SHP77 treated with DMSO at 0.1 percent for 48 hours (cell line): Measurements from ENCODE around the gene FBXO17.
"Not testable (repeated sequence)": the region's sequence is repeated elsewhere in the genome, so short reads cannot be mapped to it uniquely, and the experiment has no call there.

Source experiments
- DNase-seq: peaks from one replicate; lab custom pipeline; 2025; lab: John Stamatoyannopoulos, UW

Gene FBXO17

DNA sequence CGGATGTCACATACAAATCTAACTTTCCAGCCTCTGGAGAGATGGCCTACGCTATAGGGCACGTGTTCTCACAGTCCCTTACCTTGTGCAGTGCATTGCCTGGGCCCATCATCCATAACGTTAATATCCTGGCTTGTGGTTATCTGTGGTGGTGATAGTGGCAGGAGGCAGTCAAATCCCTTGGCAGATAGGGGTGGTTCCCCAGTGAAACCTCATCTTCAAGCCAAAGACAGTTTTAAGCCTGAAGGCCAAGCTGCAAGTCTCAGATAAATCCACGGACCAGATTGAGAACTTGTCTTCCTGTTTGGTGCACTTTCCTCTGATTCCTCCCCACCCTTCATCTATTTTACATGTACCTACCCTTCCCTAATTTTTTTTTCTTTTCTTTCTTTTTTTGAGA is 4.3 kb upstream of the FBXO17 start:
- DNase-seq, result no peak

DNA sequence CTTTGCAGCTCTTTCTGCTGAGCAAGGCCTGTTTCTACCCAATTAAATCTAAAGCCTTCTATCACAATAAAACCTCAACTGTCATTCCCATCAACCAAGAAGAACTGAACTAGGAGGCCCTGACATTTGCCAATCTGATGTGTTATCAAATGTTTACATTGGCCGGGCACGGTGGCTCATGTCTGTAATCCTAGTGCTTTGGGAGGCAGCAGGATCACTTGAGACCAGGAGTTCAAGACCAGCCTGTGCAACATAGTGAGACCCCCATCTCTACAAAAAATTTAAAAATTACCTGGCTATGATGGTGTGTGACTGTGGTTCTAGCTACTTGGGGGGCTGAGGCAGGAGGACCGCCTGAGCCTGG is 2.8 kb upstream of the FBXO17 start:
- no peak for DNase-seq

DNA sequence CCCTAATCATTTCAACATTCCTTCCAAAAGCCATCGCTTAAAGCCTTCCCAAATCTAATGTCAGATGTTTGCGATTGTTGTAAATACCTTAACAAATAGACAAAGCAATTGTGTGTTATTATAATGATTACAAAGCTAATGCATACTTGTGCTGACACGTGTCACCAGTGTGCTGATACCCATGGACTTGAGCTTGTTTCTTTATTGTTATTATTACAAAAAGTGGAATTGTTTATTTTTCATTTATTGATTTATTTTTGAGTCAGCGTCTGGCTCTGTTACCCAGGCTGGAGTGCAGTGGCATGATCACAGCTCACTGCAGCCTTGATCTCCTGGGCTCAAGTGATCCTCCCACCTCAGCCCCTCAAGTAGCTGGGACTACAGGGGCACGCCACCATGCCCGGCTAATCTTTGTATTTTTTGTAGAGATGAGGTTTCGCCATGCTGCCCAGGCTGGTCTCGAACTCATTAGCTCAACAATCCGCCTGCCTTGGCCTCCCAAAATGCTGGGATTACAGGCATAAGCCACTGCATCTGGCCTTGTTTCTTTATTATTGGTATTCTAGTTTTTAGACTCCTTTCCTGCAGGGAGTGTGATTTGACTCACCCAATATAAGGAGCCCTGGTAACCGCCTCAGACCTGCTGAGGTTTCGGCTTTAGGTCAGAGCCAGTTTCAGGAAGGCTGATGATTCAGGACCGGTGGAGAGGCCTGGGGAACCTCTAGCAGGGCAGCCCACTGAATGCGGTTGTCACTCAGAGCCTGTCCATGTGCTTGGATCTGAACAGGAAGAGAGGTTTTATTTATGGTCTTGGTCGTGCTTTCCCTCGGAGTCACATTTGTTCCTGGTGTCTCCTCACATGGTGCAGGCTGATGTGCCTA is 2.1 kb upstream of the FBXO17 start:
- no peak for DNase-seq

DNA sequence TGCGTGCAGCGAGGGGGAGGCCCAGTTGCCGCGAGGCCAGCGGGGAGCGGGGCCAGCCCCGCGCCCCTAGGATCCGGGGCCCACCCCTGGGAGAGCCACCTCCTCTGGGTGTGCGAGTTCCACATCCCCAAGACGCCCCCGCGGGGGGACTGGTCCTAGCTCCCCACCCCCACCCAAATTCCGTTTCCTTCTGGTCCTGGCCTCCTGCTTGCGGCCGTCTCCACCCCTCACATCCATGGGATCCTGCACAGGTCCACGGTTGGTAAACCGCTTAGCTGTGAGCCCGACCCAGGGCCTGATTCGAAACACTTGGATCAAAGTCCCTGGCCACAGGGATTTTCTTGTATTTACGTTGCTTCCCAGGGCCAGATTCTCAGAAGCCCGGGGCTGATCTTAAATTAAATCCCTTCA is 324 bp upstream of the FBXO17 start:
- no peak for DNase-seq

- no peak for DNase-seq
Observed at GRCh38 chr19:38974624-38975213, 823 bp downstream of the FBXO17 start.

DNA sequence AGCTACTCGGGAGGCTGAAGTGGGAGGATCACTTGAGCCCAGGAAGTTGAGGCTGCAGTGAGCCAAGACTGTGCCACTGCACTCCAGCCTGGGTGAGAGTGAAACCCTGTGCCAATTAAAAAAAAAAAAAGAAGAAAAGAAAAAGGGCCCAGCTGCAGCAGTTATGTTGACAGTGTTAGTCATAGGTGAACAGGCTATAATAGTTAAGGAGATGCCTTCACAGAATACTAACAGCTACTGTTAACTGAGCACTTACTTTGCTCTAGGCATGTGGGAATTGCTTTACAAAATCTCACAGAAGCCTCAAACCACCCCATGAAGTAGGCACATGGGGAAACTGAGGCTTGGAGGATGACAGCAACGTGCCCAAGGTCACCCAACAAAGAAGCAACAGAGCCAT is 3.9 kb downstream of the FBXO17 start:
- no peak for DNase-seq

DNA sequence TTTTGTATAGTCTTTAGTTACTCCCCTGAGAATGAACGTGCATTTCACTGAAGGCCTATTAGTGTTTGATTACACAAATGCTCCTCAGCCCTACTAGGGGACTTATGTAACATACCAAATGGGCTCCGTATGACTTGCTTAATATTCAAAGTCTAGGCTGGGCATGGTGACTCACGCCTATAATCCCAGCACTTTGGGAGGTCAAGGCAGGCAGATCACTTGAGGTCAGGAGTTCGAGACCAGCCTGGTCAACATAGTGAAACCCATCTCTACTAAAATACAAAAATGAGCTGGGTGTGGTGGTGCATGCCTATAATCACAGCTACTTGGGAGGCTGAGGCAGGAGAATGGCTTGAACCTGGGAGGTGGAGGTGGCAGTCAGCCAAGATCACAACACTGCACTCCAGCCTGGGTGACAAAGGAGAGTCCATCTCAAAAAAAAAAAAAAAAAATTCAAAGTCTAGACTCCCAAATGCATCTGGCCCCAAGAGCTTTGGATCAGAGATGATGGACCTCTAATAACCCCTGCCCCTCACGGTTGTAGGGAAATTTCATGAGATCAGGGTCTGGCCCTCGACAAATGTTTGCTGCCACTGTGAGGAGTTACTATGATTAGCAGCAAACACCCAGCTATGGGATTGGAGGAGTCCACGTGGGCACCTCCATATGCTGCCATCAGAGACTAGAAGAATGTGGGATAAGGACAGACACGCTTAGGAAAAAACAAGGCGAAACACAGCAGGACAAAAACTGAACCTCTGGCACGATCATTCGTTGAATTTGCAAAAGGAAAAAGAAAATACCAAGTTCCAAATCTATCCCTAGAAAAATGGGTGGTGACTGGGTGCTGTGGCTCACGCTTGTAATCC is 4.6 kb downstream of the FBXO17 start:
- no peak for DNase-seq

GRCh38 chr19:38966149-38966548 is 9.4 kb downstream of the FBXO17 start:
- DNase-seq, result not testable (repeated sequence)

- no peak for DNase-seq
Observed at GRCh38 chr19:38964738-38965137, 10.8 kb downstream of the FBXO17 start.

DNA sequence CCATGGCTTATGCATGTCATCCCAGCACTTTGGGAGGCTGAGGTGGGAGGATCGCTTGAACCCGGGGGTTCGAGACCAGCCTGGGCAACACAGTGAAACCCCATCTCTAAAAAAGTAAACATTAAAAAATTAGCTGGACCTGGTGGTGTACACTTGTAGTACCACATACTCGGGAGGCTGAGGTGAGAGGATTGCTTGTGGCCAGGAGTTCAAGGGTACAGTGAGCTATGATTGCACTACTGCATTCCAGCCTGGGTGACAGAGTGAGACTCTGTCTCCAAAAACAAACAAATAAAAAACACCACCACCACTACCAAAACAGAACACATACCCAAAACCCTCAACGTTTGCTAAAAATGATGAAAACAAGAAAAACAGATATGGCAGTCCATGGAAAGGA is 15.9 kb downstream of the FBXO17 start:
- no peak for DNase-seq

DNA sequence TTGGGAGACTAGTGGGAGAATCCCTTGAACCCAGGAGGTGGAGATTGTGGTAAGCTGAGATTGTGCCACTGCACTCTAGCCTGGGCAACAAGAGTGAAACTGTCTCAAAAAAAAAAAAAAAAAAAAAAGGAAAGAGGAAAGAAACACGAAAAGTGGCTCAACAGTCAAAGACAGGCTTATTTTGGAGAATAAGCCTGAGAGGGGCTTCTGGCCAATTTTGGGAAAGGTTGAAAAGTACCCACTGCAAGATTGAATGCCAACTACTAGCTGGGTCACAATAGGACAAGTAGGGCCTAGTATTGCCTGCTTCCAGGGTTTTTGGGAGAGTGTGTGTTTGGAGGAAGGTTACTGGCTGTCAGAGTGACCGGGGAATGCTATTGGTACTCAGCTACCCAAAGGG is 17.2 kb downstream of the FBXO17 start:
- DNase-seq, result no peak

- no peak for DNase-seq
Observed at GRCh38 chr19:38956264-38956663, 19.3 kb downstream of the FBXO17 start.

DNA sequence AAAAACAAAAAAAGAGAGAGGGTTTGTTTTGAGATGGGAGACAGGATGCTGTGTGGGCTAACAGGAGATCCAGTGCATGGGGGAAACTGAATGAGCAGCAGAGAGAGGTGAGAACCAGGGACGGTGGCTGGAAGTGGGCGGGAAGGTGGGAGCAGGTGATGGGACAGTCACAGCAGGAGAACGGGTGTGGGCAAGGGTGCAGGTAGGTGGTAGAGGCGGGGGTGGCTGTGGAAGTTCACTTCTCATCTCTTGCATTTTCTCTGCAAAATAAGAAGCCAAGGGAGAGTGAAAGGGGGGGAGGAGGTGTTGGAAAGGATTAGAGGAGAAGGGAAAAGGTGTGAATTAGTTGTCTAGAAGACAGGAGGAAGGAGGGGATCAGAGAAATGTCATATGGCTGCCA is 21.9 kb downstream of the FBXO17 start:
- DNase-seq, result no peak

DNA sequence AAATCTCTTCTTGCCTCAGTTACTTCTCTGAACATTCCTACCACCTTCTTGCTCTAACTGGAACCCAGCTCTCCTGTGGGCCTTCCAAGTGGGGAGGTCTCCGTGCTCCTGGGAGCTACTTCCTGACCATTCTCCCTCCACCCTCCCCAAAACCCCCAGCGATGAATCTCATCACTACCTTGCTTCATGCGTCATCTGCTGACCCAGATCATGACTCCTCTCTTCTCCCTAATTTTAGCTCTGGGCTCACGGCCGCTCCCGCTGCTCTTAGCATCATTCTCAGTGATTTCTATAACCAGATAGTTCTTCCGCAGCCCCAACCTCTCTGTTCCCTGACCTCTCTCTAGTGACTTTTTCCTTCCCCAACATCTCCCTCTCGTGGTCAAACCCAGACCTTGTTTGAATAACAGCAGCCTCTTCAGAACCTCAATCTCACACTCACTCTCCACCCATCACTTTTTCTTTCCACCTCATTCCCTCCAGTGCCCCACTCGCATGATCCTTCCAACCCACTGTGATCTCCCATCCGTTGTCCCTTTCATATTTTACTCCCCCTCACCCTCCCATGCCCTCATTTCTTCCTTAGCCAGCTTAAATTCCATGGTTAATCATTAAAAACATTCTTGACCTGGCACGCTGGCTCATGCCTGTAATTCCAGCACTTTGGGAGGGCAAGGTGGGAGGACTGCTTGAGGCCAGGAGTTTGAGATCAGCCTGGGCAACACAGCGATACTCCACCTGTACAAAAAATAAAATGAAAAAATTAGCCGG is 23.0 kb downstream of the FBXO17 start:
- peak; percentile 72 for DNase-seq

GRCh38 chr19:38951187-38951586 is 24.4 kb downstream of the FBXO17 start:
- DNase-seq, result no peak

DNA sequence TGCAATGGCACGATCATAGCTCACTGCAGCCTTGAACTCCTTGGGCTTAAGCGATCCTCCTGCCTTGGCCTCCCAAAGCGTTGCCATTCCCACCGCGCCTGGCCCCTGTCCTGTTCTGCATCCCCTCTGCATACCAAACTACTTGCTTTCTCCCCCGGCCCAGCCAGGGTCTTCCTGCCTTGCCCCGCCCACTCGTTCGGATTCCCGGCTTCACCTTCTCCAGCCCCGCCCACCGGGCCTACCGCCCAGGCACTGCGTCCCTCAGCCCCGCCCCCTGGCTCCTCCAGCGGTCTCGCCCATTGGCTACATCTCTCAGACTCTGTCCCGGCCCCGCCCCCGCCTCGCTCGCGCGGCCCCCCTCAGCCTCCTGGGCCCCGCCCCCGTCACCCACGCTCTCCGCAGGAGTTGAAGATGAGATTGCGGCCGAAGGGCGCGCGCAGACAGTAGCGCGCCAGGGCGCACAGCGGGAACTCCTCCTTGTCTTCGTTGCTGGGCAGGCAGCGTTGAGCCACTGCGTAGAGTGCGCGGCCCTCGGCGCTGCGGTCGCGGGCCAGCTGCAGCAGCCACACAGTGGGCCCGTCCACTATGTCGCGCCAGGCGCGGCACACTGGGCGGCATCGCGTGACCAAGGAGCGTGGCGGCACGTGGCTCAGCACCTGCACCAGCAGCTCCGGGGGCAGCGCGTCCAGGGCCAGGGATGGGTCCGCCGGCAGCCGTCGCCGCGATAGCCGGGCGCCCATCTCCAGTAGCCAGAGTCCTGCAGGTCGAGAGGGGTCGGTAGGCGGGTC is 25.8 kb downstream of the FBXO17 start:
- DNase-seq, result peak; percentile 93

GRCh38 chr19:38946229-38947010 is 29.1 kb downstream of the FBXO17 start:
- no peak for DNase-seq

- no peak for DNase-seq
Observed at GRCh38 chr19:38945562-38946228, 29.8 kb downstream of the FBXO17 start.

DNA sequence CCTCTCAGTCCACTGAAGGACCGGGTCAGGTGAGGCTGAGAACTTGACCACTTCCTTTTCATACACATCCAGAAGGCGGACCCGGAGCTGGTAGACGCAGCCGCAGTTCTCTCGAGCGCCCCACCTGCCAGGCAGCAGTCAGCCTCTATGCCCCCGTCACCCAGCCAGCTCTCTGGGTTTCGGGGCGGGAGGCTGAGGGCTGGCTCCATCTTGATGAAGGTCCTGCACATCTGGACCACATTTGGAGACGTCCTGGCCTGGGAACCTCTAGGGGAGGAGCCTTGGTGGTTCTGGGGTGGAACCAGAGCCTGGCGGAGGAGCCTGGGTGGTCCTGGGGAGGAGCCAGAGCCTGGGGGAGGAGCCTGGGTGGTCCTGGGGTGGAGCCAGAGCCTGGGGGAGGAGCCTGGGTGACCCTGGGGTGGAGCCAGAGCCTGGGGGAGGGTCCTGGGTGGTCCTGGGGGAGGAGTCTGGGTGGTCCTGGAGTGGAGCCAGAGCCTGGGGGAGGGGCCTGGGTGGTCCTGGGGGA is 30.5 kb downstream of the FBXO17 start:
- peak; percentile 11 for DNase-seq
